Choroid plexus epithelial cell (primary cell): ENCODE data around the gene PDGFC.

ENCODE experiments used
- DNase-seq: peaks from one replicate; pipeline ENCODE4 v3.0.0-alpha.2; 2010; ENCODE audit warnings: low read depth
- H3K4me3 ChIP-seq: 2 replicates; pipeline ENCODE4 v1.5.1; 2011; ENCODE audit warnings: low read depth, mild to moderate bottlenecking, control low read depth, low read length, moderate library complexity
- TF ChIP-seq, protein P1 (sequence below): conservative IDR thresholded peaks from 2 replicates; pipeline ENCODE4 v1.5.1; 2011; ENCODE audit warnings: low read depth, mild to moderate bottlenecking, control low read depth, inconsistent platforms, low read length, moderate library complexity

The PDGFC gene

DNA sequence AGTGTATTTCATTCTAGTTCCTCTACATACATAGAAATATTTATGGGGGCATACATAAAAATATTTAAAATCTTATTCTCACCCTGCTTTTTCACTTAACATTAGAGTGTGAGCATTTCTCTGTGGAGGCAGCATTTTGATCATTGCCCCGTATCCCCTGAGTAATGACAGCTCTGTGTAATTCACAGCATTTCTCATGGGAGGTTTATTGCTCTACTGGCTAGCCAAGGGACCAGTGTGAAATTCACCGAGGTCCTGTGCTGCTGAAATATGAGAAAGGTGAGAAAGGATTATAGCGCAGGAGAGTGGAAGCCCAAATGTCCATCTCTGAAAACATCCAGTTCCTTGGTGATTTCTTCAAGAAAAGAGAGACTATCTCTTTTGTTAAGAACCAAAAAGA, 22.9 kb downstream of the PDGFC start:
- TF ChIP-seq, protein P1, sequence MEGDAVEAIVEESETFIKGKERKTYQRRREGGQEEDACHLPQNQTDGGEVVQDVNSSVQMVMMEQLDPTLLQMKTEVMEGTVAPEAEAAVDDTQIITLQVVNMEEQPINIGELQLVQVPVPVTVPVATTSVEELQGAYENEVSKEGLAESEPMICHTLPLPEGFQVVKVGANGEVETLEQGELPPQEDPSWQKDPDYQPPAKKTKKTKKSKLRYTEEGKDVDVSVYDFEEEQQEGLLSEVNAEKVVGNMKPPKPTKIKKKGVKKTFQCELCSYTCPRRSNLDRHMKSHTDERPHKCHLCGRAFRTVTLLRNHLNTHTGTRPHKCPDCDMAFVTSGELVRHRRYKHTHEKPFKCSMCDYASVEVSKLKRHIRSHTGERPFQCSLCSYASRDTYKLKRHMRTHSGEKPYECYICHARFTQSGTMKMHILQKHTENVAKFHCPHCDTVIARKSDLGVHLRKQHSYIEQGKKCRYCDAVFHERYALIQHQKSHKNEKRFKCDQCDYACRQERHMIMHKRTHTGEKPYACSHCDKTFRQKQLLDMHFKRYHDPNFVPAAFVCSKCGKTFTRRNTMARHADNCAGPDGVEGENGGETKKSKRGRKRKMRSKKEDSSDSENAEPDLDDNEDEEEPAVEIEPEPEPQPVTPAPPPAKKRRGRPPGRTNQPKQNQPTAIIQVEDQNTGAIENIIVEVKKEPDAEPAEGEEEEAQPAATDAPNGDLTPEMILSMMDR = no peak
- no peak overlapping the region for H3K4me3 ChIP-seq
- DNase-seq = no peak

GRCh38 chr4:156948133-156948532, 23.5 kb downstream of the PDGFC start:
- peak; percentile 62 for DNase-seq
- TF ChIP-seq, protein P1 = no peak
- no peak overlapping the region for H3K4me3 ChIP-seq

- no peak overlapping the region for H3K4me3 ChIP-seq
- DNase-seq = peak; percentile 97
- TF ChIP-seq, protein P1 = no peak
Measured at GRCh38 chr4:156946516-156947424, 24.8 kb downstream of the PDGFC start.

GRCh38 chr4:156945532-156945931, 26.1 kb downstream of the PDGFC start:
- TF ChIP-seq, protein P1 = no peak
- no peak overlapping the region for H3K4me3 ChIP-seq
- no peak for DNase-seq

DNA sequence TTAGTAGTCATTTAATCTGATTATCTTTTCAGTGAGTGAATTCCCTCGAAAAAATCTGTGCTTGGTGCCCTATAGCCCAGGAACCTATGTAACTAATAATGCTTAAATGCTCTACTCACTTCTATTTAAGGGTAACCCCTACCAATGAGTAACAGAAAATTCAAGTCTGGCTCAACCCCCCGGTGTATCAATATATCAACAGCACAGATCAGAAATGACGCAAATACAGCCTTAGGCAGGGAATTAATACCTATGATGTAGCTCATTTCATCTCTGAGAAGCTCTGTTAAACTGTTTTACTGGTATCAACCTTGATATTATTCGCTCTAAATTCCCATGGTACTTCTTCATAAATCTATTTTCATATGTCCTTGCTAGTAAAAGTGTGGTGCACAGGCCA, 28.6 kb downstream of the PDGFC start:
- TF ChIP-seq, protein P1 = no peak
- no peak overlapping the region for H3K4me3 ChIP-seq
- DNase-seq = no peak

DNA sequence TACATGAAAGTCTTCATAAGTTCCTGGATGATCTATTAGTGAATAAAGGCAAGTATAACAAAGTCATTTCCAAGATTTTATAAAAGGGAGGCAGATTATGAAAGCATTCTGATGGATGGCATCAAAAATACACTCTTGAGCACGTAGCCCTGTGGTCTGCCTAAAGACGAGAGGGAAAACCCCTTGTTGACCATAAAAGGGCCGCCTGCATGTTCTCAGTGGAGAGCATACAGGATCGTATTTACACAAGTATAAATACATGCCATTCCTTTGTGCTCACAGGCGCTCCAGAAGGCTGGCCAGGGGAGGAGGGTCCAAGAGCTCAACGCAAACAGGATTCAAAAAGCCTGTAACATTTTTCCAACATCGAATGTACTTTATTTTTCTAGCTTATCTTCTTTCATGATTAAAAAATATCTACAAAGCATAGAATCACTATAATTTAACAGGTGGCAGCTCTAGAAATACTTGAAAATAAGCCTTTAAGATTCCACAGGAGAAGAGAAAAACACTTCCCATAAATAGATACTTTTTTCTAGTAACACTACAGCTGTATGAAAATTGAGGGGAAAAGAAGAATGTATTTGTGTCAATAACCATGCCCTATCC, 29.6 kb downstream of the PDGFC start:
- no peak overlapping the region for H3K4me3 ChIP-seq
- peak; percentile 98 for DNase-seq
- TF ChIP-seq, protein P1 = no peak
